ENCODE results near the gene BIRC6. TPM values are rescaled to one million over a fixed set of nuclear protein-coding genes. Genes with fewer than 3 reads are reported as not detected.

Gene BIRC6
- polyA plus RNA-seq, 2 of the 4 experiments (the other 2 are of a cell fraction), result 21.0 to 111 TPM

DNA sequence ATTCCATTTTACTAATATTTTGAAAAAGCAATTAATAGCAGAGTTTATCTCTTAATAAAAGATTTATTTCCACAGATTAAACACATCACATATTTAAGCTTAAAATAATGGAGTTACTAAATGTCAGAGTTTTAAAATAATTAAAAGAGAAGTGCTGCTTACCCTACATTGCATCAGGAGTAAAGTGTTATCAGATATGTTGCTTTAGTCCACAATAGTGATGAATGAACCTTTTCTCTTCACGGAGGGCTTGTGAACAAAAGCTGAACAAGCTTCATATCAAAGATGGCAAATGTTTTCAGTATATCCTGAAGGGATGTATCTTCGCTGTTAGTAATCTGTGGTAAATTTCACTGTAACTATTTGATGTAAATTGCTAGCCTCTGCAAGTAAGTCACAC lies 201.7 kb downstream of the BIRC6 start:
- FAIRE-seq, result no peak
- ChIA-PET CTCF (interaction anchor here (1.1 to 2.4 kb wide), 3 partner anchors 12 to 882 kb away, joined by 3 to 10 read pairs (median 6); no protein-coding TSS in a partner anchor), POLR2A (no interaction called here)
- Histone ChIP-seq H3K4me1 (peaks cover 4% of the 10 kb centered on the region; the same call in 1 of the 3 replicates), H3K27ac (no peak overlapping the region), H3K4me3 (no peak overlapping the region), H3K4me2 (no peak overlapping the region), H3K9me3 (no peaks in the 10 kb centered on the region)
- TF ChIP-seq FOSL2 (IDR thresholded peaks at IDR 0.05) (no peak), FOSL2 (CRISPR knock-in tag; IDR thresholded peaks at IDR 0.05) (no peak), KDM5A (IDR thresholded peaks at IDR 0.05) (no peak), JUNB (IDR thresholded peaks at IDR 0.05) (no peak)
- WGBS (ENCODE audit: missing lambda C conversion rate), result 93% methylated on average over 2 of the region's 2 CpGs
- DNase-seq (ENCODE audit: low read depth in 1 of 2, low spot score in 1 of 2), result no peak
- no peak for ATAC-seq

DNA sequence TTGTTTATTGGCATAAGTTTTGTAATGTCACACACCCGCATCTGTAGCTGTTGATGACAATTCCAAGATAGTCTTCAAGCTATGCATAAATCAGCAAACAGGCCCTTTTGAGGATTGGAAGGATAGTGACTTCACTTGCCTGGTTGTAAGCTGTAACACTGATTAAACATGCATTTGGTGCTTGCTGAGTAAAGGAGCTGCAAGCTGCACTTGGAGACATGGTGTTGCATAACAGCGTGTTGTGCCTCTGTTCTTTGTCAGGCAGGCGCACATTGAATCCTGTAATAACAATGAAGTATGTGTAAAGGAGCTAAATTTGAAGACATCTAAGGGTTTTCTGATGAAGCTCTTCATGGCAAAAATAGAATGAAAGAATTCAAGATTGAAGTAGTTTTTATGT lies 202.3 kb downstream of the BIRC6 start:
- Histone ChIP-seq H3K4me2 (no peak overlapping the region), H3K4me1 (peaks cover 4% of the 10 kb centered on the region; the same call in 1 of the 3 replicates), H3K4me3 (no peak overlapping the region), H3K9me3 (no peaks in the 10 kb centered on the region), H3K27ac (no peak overlapping the region)
- ATAC-seq, result no peak
- ChIA-PET POLR2A (no interaction called here), CTCF (interaction anchor here (0.8 to 2.4 kb wide), 4 partner anchors 12 to 1024 kb away, joined by 3 to 10 read pairs (median 4); no protein-coding TSS in a partner anchor)
- DNase-seq (ENCODE audit: low read depth in 1 of 2, low spot score in 1 of 2), result no peak
- TF ChIP-seq RFX5 (IDR thresholded peaks at IDR 0.05) (no peak), FOSB (CRISPR knock-in tag; IDR thresholded peaks at IDR 0.05) (no peak), CBX8 (IDR thresholded peaks at IDR 0.05) (no peak), EHMT2 (IDR thresholded peaks at IDR 0.05; ENCODE audit: low read depth) (no peak), TP53 (CRISPR knock-in tag; IDR thresholded peaks at IDR 0.05) (no peak), SMC3 (IDR thresholded peaks at IDR 0.05) (no peak), NFE2L2 (conservative IDR thresholded peaks at IDR 0.05; ENCODE audit: low read length) (no peak), POLR2AphosphoS2 (conservative IDR thresholded peaks at IDR 0.05; ENCODE audit: low read length) (no peak), MAFK (IDR thresholded peaks at IDR 0.05; ENCODE audit: partially characterized antibody) (no peak), CHD2 (IDR thresholded peaks at IDR 0.05; ENCODE audit: low read length, partially characterized antibody) (no peak), HDAC2 (IDR thresholded peaks at IDR 0.05) (no peak), HOXA7 (CRISPR knock-in tag; IDR thresholded peaks at IDR 0.05) (no peak), RCOR1 (IDR thresholded peaks at IDR 0.05; ENCODE audit: low read depth, low read length) (no peak), ZNF302 (CRISPR knock-in tag; IDR thresholded peaks at IDR 0.05) (no peak), RARB (CRISPR knock-in tag; IDR thresholded peaks at IDR 0.05) (no peak), GATA3 (IDR thresholded peaks at IDR 0.05; ENCODE audit: borderline replicate concordance) (no peak), FOXS1 (CRISPR knock-in tag; IDR thresholded peaks at IDR 0.05) (no peak)
- TF ChIP-seq, protein P1, sequence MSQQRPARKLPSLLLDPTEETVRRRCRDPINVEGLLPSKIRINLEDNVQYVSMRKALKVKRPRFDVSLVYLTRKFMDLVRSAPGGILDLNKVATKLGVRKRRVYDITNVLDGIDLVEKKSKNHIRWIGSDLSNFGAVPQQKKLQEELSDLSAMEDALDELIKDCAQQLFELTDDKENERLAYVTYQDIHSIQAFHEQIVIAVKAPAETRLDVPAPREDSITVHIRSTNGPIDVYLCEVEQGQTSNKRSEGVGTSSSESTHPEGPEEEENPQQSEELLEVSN (IDR thresholded peaks at IDR 0.05; ENCODE audit: borderline replicate concordance, low read depth), result no peak
- TF ChIP-seq, protein P2, sequence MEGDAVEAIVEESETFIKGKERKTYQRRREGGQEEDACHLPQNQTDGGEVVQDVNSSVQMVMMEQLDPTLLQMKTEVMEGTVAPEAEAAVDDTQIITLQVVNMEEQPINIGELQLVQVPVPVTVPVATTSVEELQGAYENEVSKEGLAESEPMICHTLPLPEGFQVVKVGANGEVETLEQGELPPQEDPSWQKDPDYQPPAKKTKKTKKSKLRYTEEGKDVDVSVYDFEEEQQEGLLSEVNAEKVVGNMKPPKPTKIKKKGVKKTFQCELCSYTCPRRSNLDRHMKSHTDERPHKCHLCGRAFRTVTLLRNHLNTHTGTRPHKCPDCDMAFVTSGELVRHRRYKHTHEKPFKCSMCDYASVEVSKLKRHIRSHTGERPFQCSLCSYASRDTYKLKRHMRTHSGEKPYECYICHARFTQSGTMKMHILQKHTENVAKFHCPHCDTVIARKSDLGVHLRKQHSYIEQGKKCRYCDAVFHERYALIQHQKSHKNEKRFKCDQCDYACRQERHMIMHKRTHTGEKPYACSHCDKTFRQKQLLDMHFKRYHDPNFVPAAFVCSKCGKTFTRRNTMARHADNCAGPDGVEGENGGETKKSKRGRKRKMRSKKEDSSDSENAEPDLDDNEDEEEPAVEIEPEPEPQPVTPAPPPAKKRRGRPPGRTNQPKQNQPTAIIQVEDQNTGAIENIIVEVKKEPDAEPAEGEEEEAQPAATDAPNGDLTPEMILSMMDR (IDR thresholded peaks at IDR 0.05), result no peak
- TF ChIP-seq, protein P3, sequence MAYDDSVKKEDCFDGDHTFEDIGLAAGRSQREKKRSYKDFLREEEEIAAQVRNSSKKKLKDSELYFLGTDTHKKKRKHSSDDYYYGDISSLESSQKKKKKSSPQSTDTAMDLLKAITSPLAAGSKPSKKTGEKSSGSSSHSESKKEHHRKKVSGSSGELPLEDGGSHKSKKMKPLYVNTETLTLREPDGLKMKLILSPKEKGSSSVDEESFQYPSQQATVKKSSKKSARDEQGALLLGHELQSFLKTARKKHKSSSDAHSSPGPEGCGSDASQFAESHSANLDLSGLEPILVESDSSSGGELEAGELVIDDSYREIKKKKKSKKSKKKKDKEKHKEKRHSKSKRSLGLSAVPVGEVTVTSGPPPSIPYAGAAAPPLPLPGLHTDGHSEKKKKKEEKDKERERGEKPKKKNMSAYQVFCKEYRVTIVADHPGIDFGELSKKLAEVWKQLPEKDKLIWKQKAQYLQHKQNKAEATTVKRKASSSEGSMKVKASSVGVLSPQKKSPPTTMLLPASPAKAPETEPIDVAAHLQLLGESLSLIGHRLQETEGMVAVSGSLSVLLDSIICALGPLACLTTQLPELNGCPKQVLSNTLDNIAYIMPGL (CRISPR knock-in tag; IDR thresholded peaks at IDR 0.05; ENCODE audit: borderline replicate concordance), result no peak
- FAIRE-seq, result no peak
- WGBS (ENCODE audit: missing lambda C conversion rate), result 94% methylated on average over 3 of the region's 3 CpGs
